ENCODE data around the gene SAMD4A. TPM values are rescaled to one million over a fixed set of nuclear protein-coding genes. Genes with fewer than 3 reads are reported as not detected.

Gene SAMD4A
- total RNA-seq, 3 donors from 2014 or later = 28.5 to 44.6 (median 36.2) TPM

DNA sequence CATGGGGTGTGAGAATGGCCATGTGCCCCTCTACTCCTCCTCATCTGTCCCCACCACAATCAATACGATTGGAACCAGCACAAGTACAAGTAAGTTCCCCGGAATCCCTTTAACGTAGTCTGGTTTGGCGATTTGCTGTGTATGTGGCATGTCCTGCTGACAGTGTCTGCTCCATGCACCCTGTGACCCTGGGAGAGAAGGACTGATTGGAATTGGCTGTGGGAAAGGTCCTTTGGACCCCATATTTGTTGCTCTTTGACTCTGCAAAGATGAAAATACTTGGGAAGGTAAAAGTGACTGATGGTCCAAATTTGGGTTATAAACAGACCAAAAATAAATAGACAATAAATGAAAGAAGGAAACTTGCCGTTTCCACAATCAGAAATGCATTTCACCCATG lies 135.6 kb downstream of the SAMD4A start:
- H3K4me3 ChIP-seq = no peak overlapping the region
- no peaks in the 10 kb centered on the region for H3K36me3 ChIP-seq
- no peaks in the 10 kb centered on the region for H3K27me3 ChIP-seq
- no peak for TF ChIP-seq POLR2A (IDR thresholded peaks at IDR 0.05)
- TF ChIP-seq POLR2AphosphoS5 (IDR thresholded peaks at IDR 0.05) = no peak
- TF ChIP-seq, protein P1, sequence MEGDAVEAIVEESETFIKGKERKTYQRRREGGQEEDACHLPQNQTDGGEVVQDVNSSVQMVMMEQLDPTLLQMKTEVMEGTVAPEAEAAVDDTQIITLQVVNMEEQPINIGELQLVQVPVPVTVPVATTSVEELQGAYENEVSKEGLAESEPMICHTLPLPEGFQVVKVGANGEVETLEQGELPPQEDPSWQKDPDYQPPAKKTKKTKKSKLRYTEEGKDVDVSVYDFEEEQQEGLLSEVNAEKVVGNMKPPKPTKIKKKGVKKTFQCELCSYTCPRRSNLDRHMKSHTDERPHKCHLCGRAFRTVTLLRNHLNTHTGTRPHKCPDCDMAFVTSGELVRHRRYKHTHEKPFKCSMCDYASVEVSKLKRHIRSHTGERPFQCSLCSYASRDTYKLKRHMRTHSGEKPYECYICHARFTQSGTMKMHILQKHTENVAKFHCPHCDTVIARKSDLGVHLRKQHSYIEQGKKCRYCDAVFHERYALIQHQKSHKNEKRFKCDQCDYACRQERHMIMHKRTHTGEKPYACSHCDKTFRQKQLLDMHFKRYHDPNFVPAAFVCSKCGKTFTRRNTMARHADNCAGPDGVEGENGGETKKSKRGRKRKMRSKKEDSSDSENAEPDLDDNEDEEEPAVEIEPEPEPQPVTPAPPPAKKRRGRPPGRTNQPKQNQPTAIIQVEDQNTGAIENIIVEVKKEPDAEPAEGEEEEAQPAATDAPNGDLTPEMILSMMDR (IDR thresholded peaks at IDR 0.05) = no peak
- H3K9me3 ChIP-seq = no peaks in the 10 kb centered on the region
- DNase-seq (ENCODE audit: low spot score in 2 of 2) = no peak
- no peaks in the 10 kb centered on the region for H3K4me1 ChIP-seq
- no peak overlapping the region for H3K27ac ChIP-seq
- intact Hi-C loops (cut with DNase I; ENCODE audit: low total_unique reads) = no loop called here

DNA sequence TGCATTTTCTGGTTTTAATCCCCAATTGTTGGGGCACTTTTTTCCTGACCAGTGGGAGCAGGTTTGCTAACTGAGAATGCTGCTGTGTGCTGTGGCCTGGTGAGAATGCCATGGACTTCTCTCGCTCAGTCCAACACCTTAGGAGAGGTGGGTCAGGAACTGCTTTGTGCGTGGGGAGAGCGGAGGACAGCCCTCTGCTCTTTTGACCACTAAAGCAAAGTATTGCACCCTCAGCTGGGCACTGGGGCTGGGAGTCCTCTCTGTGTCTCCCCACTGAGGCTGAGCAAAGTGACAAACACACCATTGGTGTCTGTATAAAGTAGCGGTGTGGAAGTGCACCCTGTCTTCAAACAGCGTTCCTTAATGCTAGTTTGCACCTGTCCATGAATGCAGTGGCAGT lies 136.2 kb downstream of the SAMD4A start:
- no peaks in the 10 kb centered on the region for H3K4me1 ChIP-seq
- TF ChIP-seq, protein P1 (IDR thresholded peaks at IDR 0.05) = no peak
- TF ChIP-seq POLR2AphosphoS5 (IDR thresholded peaks at IDR 0.05) = no peak
- no peak for TF ChIP-seq POLR2A (IDR thresholded peaks at IDR 0.05)
- H3K9me3 ChIP-seq = no peaks in the 10 kb centered on the region
- intact Hi-C loops (cut with DNase I; ENCODE audit: low total_unique reads) = no loop called here
- DNase-seq (ENCODE audit: low spot score in 2 of 2) = no peak
- H3K4me3 ChIP-seq = no peak overlapping the region
- no peaks in the 10 kb centered on the region for H3K36me3 ChIP-seq
- H3K27ac ChIP-seq = no peak overlapping the region
- H3K27me3 ChIP-seq = no peaks in the 10 kb centered on the region

DNA sequence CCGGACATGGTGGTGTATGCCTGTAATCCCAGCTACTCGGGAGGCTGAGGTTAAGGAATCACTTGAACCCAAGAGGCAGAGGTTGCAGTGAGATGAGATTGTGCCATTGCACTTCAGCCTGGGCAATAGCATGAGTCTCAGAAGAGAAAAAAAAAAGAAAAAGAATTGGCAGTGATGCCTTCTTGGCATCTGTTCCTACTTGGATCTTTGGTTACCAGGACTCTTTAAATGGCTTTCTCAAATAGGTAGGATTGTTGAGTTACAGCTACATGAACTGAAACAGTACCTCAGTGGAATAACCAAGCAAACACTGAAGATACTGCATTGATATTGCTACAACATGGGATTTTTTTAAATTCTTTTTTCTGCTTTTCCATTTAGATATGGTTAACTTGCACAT lies 136.8 kb downstream of the SAMD4A start:
- no peak for DNase-seq (ENCODE audit: low spot score in 2 of 2)
- intact Hi-C loops (cut with DNase I; ENCODE audit: low total_unique reads) = no loop called here
- Histone ChIP-seq H3K4me3 (no peak overlapping the region), H3K27ac (no peak overlapping the region), H3K4me1 (no peaks in the 10 kb centered on the region), H3K27me3 (no peaks in the 10 kb centered on the region), H3K9me3 (no peaks in the 10 kb centered on the region), H3K36me3 (no peaks in the 10 kb centered on the region)
- TF ChIP-seq POLR2A (IDR thresholded peaks at IDR 0.05) (no peak), POLR2AphosphoS5 (IDR thresholded peaks at IDR 0.05) (no peak)
- TF ChIP-seq, protein P1 (IDR thresholded peaks at IDR 0.05) = no peak

- DNase-seq (ENCODE audit: low spot score in 2 of 2) = no peak
- TF ChIP-seq, protein P1 (IDR thresholded peaks at IDR 0.05) = no peak
- TF ChIP-seq POLR2A (IDR thresholded peaks at IDR 0.05) (no peak), POLR2AphosphoS5 (IDR thresholded peaks at IDR 0.05) (no peak)
- Histone ChIP-seq H3K4me1 (no peaks in the 10 kb centered on the region), H3K27me3 (no peaks in the 10 kb centered on the region), H3K27ac (no peak overlapping the region), H3K4me3 (no peak overlapping the region), H3K9me3 (no peaks in the 10 kb centered on the region), H3K36me3 (no peaks in the 10 kb centered on the region)
- intact Hi-C loops (cut with DNase I; ENCODE audit: low total_unique reads) = no loop called here
Observed at GRCh38 chr14:54704768-54705167, 137.8 kb downstream of the SAMD4A start.

DNA sequence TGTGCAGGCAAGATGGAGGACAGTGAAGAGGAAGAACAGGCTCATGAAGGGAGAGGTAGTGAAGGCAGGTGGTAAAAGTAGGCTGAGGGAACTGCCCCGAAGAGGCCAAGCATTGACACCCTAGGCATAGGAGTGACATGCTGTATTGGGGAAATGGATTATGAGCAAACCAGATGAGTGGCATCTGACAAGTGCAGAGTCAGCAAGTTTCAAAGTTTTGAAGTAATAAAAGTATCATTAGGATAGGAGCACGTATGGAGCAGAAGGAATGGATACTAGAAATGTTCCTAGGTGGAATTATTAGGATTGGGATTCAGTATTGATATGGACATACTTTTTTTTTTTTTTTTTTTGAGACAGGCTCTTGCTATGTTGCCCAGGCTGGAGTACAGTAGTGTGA lies 139.8 kb downstream of the SAMD4A start:
- Histone ChIP-seq H3K27me3 (no peaks in the 10 kb centered on the region), H3K4me3 (no peak overlapping the region), H3K36me3 (no peaks in the 10 kb centered on the region), H3K4me1 (no peaks in the 10 kb centered on the region), H3K27ac (no peak overlapping the region), H3K9me3 (no peaks in the 10 kb centered on the region)
- TF ChIP-seq POLR2A (IDR thresholded peaks at IDR 0.05) = no peak
- TF ChIP-seq POLR2AphosphoS5 (IDR thresholded peaks at IDR 0.05) = no peak
- TF ChIP-seq, protein P1 (IDR thresholded peaks at IDR 0.05) = no peak
- DNase-seq (ENCODE audit: low spot score in 2 of 2) = no peak
- intact Hi-C loops (cut with DNase I; ENCODE audit: low total_unique reads) = no loop called here
